IPS DF 6.9 (cell line): ENCODE data around the gene MUC2.

Source experiments
- DNase-seq: peaks from one replicate; pipeline ENCODE4 v3.0.0-alpha.2; 2013; ENCODE audit warnings: low read depth, low spot score
- H3K27ac ChIP-seq: one replicate; pipeline ENCODE4 v1.5.1; 2013; ENCODE audit warnings: low read length, control low read depth
- H3K27me3 ChIP-seq: 2 replicates; pipeline ENCODE4 v1.6.1; 2013; ENCODE audit warnings: mild to moderate bottlenecking, low read length; ENCODE audit not compliant: control insufficient read depth, insufficient read depth
- H3K36me3 ChIP-seq: 2 replicates; pipeline ENCODE4 v1.6.1; 2013; ENCODE audit warnings: low read length; ENCODE audit not compliant: control insufficient read depth, insufficient read depth
- H3K4me1 ChIP-seq: 2 replicates; pipeline ENCODE4 v1.6.1; 2013; ENCODE audit warnings: low read length; ENCODE audit not compliant: control insufficient read depth, insufficient read depth
- H3K4me3 ChIP-seq: 2 replicates; pipeline ENCODE4 v1.5.1; 2013; ENCODE audit warnings: mild to moderate bottlenecking, low read length
- H3K9me3 ChIP-seq: 2 replicates; pipeline ENCODE4 v1.6.1; 2013; ENCODE audit warnings: low read length, inconsistent platforms; ENCODE audit not compliant: control insufficient read depth, insufficient read depth
- WGBS: extraction: QIAGEN DNeasy Blood & Tissue Kit; methylation state at CpG from one replicate; pipeline ENCODE4 v1.1.7; 2013; ENCODE audit warnings: mixed read lengths, missing lambda C conversion rate; ENCODE audit not compliant: insufficient read length, insufficient coverage; 5-methylcytosine and 5-hydroxymethylcytosine counted together

MUC2 gene

GRCh38 chr11:1082728-1083620, 8.3 kb downstream of the MUC2 start:
- H3K36me3 ChIP-seq, result no peaks in the 10 kb centered on the region; the same call in 1 of the 2 replicates
- no peak for DNase-seq
- H3K27ac ChIP-seq, result no peak overlapping the region
- no peaks in the 10 kb centered on the region for H3K27me3 ChIP-seq
- H3K9me3 ChIP-seq, result no peaks in the 10 kb centered on the region
- no CpG with 5 or more reads among the region's 33 CpGs for WGBS
- no peak overlapping the region; the same call in 1 of the 2 replicates for H3K4me3 ChIP-seq
- no peaks in the 10 kb centered on the region for H3K4me1 ChIP-seq

GRCh38 chr11:1083621-1084551, 9.2 kb downstream of the MUC2 start:
- no peaks in the 10 kb centered on the region for H3K9me3 ChIP-seq
- H3K27ac ChIP-seq, result no peak overlapping the region
- WGBS, result no CpG with 5 or more reads among the region's 34 CpGs
- H3K4me1 ChIP-seq, result no peaks in the 10 kb centered on the region
- H3K4me3 ChIP-seq, result no peak overlapping the region
- no peaks in the 10 kb centered on the region for H3K27me3 ChIP-seq
- no peaks in the 10 kb centered on the region; the same call in 1 of the 2 replicates for H3K36me3 ChIP-seq
- no peak for DNase-seq

- Histone ChIP-seq H3K36me3 (no peaks in the 10 kb centered on the region; the same call in 1 of the 2 replicates), H3K9me3 (no peaks in the 10 kb centered on the region), H3K4me3 (no peak overlapping the region), H3K27ac (no peak overlapping the region), H3K27me3 (no peaks in the 10 kb centered on the region), H3K4me1 (no peaks in the 10 kb centered on the region)
- WGBS, result no CpG with 5 or more reads among the region's 49 CpGs
- no peak for DNase-seq
Observed at GRCh38 chr11:1084561-1085439, 10.1 kb downstream of the MUC2 start.

- Histone ChIP-seq H3K36me3 (no peaks in the 10 kb centered on the region; the same call in 1 of the 2 replicates), H3K27me3 (no peaks in the 10 kb centered on the region), H3K9me3 (no peaks in the 10 kb centered on the region), H3K27ac (no peak overlapping the region), H3K4me3 (no peak overlapping the region), H3K4me1 (no peaks in the 10 kb centered on the region)
- DNase-seq, result no peak
- WGBS, result no CpG with 5 or more reads among the region's 26 CpGs
Observed at GRCh38 chr11:1085440-1086170, 10.9 kb downstream of the MUC2 start.

GRCh38 chr11:1086171-1087102, 11.8 kb downstream of the MUC2 start:
- Histone ChIP-seq H3K4me3 (no peak overlapping the region), H3K4me1 (no peaks in the 10 kb centered on the region), H3K27ac (no peak overlapping the region), H3K9me3 (no peaks in the 10 kb centered on the region), H3K36me3 (no peaks in the 10 kb centered on the region; the same call in 1 of the 2 replicates), H3K27me3 (no peaks in the 10 kb centered on the region)
- WGBS, result no CpG with 5 or more reads among the region's 31 CpGs
- no peak for DNase-seq

GRCh38 chr11:1087279-1087960, 12.7 kb downstream of the MUC2 start:
- WGBS, result no CpG with 5 or more reads among the region's 17 CpGs
- H3K4me1 ChIP-seq, result no peaks in the 10 kb centered on the region
- no peaks in the 10 kb centered on the region for H3K9me3 ChIP-seq
- no peaks in the 10 kb centered on the region for H3K27me3 ChIP-seq
- H3K36me3 ChIP-seq, result no peaks in the 10 kb centered on the region; the same call in 1 of the 2 replicates
- no peak overlapping the region for H3K4me3 ChIP-seq
- no peak for DNase-seq
- H3K27ac ChIP-seq, result no peak overlapping the region

GRCh38 chr11:1087961-1088926, 13.6 kb downstream of the MUC2 start:
- H3K4me3 ChIP-seq, result no peak overlapping the region
- DNase-seq, result no peak
- WGBS, result no CpG with 5 or more reads among the region's 40 CpGs
- no peaks in the 10 kb centered on the region; the same call in 1 of the 2 replicates for H3K36me3 ChIP-seq
- no peaks in the 10 kb centered on the region for H3K27me3 ChIP-seq
- no peaks in the 10 kb centered on the region for H3K4me1 ChIP-seq
- H3K27ac ChIP-seq, result no peak overlapping the region
- no peaks in the 10 kb centered on the region for H3K9me3 ChIP-seq
